BJ (cell line): ENCODE measurements around the gene PLXNB2. TPM values are rescaled to one million over a fixed set of nuclear protein-coding genes. Genes with fewer than 3 reads are reported as not detected.

ENCODE experiments used
- CTCF ChIA-PET: fragments of 350-600 bp; formaldehyde crosslinking; extraction: SDS; loops from one replicate; lab custom pipeline; 2021; ENCODE audit warnings: antibody characterized with exemption, inconsistent platforms; lab: Yijun Ruan, JAX
- POLR2A ChIA-PET: fragments of 300-600 bp; sonication (Branson Sonifier 250); formaldehyde crosslinking; extraction: SDS; loops from one replicate; lab custom pipeline; 2021; ENCODE audit warnings: antibody characterized with exemption; lab: Charles Lee
- DNase-seq: peaks from one replicate; pipeline ENCODE4 v3.0.0-alpha.2; 2011; ENCODE audit warnings: low read depth
- H3K27me3 ChIP-seq: 2 replicates; pipeline ENCODE4 v1.6.0; 2011; ENCODE audit warnings: low read length; ENCODE audit not compliant: control insufficient read depth, insufficient read depth
- H3K36me3 ChIP-seq: 2 replicates; pipeline ENCODE4 v1.5.1; 2011; ENCODE audit warnings: low read length; ENCODE audit not compliant: control insufficient read depth, insufficient read depth
- H3K4me3 ChIP-seq: 2 replicates; pipeline ENCODE4 v1.5.1; 2011; ENCODE audit warnings: low read depth, mild to moderate bottlenecking, control low read depth, low read length
- polyA plus RNA-seq: library from polyadenylated mRNA; depleted of rRNA; stranded (reverse); fragments of >200 nt; gene quantifications from 2 replicates; pipeline ENCODE4 v1.2.3, GENCODE V29; 2011
- TF ChIP-seq, protein P1 (sequence below): IDR thresholded peaks from 2 replicates; pipeline ENCODE4 v1.5.1; 2011; ENCODE audit warnings: low read depth, mild to moderate bottlenecking, control low read depth, inconsistent platforms, low read length, moderate library complexity; ENCODE audit not compliant: insufficient read depth

Gene PLXNB2
- polyA plus RNA-seq, 1 experiment = 143 TPM

DNA sequence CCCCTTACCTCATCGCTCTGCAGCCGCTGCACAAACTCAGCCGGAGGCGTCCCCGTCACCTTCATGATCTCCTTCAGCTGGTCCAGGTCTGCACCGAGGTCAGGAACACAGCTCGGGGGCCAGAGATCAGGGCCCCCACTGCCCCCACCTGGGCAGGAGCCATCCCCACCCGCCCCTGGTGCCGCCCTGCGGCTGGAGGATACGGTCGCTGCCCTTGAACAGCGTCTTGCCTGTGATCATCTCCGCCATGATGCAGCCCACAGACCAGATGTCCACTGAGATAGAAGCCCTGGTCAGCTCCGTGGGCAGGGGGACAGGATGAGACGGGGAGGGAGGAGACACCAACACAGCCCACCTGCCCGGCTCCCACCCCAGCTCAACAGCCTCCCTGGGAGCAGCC lies 51.8 kb downstream of the PLXNB2 start:
- Histone ChIP-seq H3K27me3 (no peaks in the 10 kb centered on the region), H3K36me3 (peaks cover 24% of the 10 kb centered on the region), H3K4me3 (no peak overlapping the region)
- CTCF ChIA-PET = interaction anchor here (0.6 to 1.1 kb wide), 3 partner anchors 13 to 110 kb away, joined by 3 to 4 read pairs (median 4); partner anchors contain the start of gene DENND6B
- DNase-seq = no peak
- POLR2A ChIA-PET = no interaction called here
- TF ChIP-seq, protein P1, sequence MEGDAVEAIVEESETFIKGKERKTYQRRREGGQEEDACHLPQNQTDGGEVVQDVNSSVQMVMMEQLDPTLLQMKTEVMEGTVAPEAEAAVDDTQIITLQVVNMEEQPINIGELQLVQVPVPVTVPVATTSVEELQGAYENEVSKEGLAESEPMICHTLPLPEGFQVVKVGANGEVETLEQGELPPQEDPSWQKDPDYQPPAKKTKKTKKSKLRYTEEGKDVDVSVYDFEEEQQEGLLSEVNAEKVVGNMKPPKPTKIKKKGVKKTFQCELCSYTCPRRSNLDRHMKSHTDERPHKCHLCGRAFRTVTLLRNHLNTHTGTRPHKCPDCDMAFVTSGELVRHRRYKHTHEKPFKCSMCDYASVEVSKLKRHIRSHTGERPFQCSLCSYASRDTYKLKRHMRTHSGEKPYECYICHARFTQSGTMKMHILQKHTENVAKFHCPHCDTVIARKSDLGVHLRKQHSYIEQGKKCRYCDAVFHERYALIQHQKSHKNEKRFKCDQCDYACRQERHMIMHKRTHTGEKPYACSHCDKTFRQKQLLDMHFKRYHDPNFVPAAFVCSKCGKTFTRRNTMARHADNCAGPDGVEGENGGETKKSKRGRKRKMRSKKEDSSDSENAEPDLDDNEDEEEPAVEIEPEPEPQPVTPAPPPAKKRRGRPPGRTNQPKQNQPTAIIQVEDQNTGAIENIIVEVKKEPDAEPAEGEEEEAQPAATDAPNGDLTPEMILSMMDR = no peak

DNA sequence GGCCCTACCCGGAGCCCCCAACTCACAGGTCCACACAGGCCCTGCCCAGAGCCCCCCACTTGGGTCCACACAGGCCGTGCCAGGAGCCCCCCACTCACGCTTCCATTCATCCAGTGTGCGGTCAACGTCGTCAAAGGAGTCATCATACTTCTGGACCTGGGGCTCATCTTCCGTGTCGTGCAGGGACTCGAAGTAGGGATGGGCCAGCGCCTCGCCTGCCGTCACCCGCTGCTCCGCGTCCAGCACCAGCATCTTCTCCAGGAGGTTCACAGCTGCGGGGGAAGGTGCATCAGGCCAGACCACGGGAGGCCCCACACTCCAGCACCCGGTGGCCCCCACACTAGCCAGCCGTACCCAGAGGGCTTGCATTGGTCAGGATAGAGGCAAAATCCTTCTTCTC lies 52.3 kb downstream of the PLXNB2 start:
- Histone ChIP-seq H3K27me3 (no peaks in the 10 kb centered on the region), H3K4me3 (no peak overlapping the region), H3K36me3 (peaks cover 24% of the 10 kb centered on the region)
- no peak for DNase-seq
- ChIA-PET POLR2A (no interaction called here), CTCF (interaction anchor here (1.1 kb wide), 1 partner anchor 111 kb away, joined by 4 read pairs; no protein-coding TSS in a partner anchor)
- TF ChIP-seq, protein P1 = no peak

DNA sequence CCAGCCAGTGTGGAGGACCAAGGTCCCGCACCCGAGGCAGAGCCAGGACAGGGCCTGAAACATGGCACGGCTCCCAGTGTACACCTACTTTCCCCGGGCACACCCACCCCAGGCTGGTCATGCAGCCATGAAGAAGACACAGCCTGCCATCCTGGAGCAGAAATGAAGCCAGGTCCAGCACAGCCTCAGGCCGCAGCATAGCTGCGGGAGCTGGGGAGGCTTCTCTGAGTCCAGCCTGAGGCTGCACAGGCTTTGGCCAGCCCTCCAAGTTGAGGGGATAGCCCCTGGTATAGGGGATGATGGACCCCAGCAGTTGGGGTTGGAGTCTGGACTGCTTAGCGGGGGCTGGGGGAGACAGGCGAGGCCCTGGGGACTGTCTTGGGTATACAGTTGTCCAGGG lies 53.5 kb downstream of the PLXNB2 start:
- CTCF ChIA-PET = interaction anchor here (5.6 kb wide), 1 partner anchor 88 kb away, joined by 50 read pairs; no protein-coding TSS in a partner anchor
- H3K27me3 ChIP-seq = no peaks in the 10 kb centered on the region
- DNase-seq = no peak
- peaks cover 24% of the 10 kb centered on the region for H3K36me3 ChIP-seq
- POLR2A ChIA-PET = no interaction called here
- H3K4me3 ChIP-seq = no peak overlapping the region
- TF ChIP-seq, protein P1 = no peak

DNA sequence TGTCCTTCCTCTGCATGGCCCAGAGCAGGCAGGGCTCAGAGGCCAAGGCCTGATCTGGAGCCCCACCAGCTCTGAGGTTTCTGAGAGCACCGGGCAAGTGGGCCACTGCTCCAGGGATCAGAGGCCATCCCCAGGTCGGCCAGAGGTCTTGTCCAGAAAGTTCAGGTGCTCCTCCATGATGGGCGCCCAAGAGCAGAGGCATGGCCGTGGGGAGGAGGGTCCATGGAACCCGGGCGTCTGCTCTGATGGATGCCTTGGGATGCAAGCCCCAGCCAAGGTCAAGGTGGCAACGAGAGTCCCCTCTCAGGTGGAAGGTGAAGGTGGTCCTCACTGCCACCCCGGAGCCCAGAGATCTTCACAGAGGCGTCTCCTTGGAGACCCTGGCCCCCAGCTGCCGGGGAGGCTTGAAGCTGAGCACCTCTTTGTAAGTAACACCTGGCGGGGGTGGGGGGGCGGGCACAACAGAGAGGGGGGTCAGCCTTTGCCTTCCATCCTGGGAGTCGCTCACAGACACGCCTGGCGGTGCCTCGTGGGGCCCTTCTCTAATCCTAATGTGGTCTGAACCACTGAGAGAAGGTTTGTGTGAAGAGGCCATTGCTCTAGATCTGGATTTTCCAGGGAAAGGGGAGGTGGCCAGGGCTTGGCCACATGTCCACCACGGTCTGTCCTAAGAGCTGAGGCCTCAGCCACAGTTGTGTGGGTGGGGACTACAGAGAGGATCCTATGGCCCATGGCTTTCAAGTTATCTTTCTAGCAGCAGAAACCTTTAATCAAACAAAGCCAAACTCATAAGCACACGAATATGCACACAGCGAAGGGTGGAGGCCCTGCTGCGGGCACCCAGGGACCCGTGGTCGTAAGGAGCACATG lies 54.2 kb downstream of the PLXNB2 start:
- Histone ChIP-seq H3K27me3 (no peaks in the 10 kb centered on the region), H3K4me3 (no peak overlapping the region), H3K36me3 (peaks cover 24% of the 10 kb centered on the region)
- no peak for DNase-seq
- CTCF ChIA-PET = interaction anchor here (0.6 to 5.6 kb wide), 14 partner anchors 9 to 272 kb away, joined by 3 to 50 read pairs (median 4); partner anchors contain the start of genes DENND6B, MAPK12, SCO2 and TUBGCP6
- TF ChIP-seq, protein P1 = no peak
- POLR2A ChIA-PET = no interaction called here
